Bone marrow (tissue), 2 donors: ENCODE results near the gene DOCK8.
"Not testable (repeated sequence)": the region's sequence is repeated elsewhere in the genome, so short reads cannot be mapped to it uniquely, and the experiment has no call there.

Experiments
- DNase-seq, 2 donors: peaks; one replicate each; lab custom pipeline; 2025; lab: John Stamatoyannopoulos, UW

Gene DOCK8

GRCh38 chr9:224582-225520 lies 10.2 kb downstream of the DOCK8 start:
- peak in 1 of 2 donors; percentile 70 for DNase-seq

GRCh38 chr9:227860-228259 lies 13.2 kb downstream of the DOCK8 start:
- no peak for DNase-seq

GRCh38 chr9:228929-229695 lies 14.4 kb downstream of the DOCK8 start:
- DNase-seq: no peak

- DNase-seq: not testable (repeated sequence)
These were observed 17.0 kb downstream of the DOCK8 start for GRCh38 chr9:231625-232024.

GRCh38 chr9:233708-234107 lies 19.0 kb downstream of the DOCK8 start:
- not testable (repeated sequence) for DNase-seq

- no peak for DNase-seq
These were observed 22.6 kb downstream of the DOCK8 start for GRCh38 chr9:237141-237857.

- DNase-seq: no peak
These were observed 23.2 kb downstream of the DOCK8 start for GRCh38 chr9:237858-238345.

- no peak for DNase-seq
These were observed 27.9 kb downstream of the DOCK8 start for GRCh38 chr9:242461-243080.

- DNase-seq: no peak
These were observed 33.8 kb downstream of the DOCK8 start for GRCh38 chr9:248278-248961.

GRCh38 chr9:249025-249424 lies 34.4 kb downstream of the DOCK8 start:
- no peak for DNase-seq

GRCh38 chr9:250039-250438 lies 35.4 kb downstream of the DOCK8 start:
- DNase-seq: no peak

GRCh38 chr9:250625-251024 lies 36.0 kb downstream of the DOCK8 start:
- no peak for DNase-seq

GRCh38 chr9:251398-251797 lies 36.7 kb downstream of the DOCK8 start:
- no peak for DNase-seq

- DNase-seq: no peak
These were observed 38.9 kb downstream of the DOCK8 start for GRCh38 chr9:253539-253938.

GRCh38 chr9:254516-254915 lies 39.9 kb downstream of the DOCK8 start:
- no peak for DNase-seq

GRCh38 chr9:257957-258356 lies 43.3 kb downstream of the DOCK8 start:
- peak in 1 of 2 donors; percentile 54 for DNase-seq

GRCh38 chr9:259405-260404 lies 45.0 kb downstream of the DOCK8 start:
- no peak for DNase-seq

- no peak for DNase-seq
These were observed 49.6 kb downstream of the DOCK8 start for GRCh38 chr9:264231-264630.

- no peak for DNase-seq
These were observed 50.7 kb downstream of the DOCK8 start for GRCh38 chr9:265209-265870.
